Measurements from ENCODE around the gene SCML1.

GRCh38 chrX:17725181-17725580, 12.1 kb upstream of the SCML1 start:
- no peak for TF ChIP-seq EZH2 (IDR thresholded peaks at IDR 0.05; ENCODE audit: insufficient read depth, low read length)
- no peak for TF ChIP-seq CTCF (IDR thresholded peaks at IDR 0.05; ENCODE audit: insufficient read depth, low read depth, low read length)

Measured in astrocyte (in vitro differentiated cells and primary cell).